Chondrocyte (in vitro differentiated cells): ENCODE measurements around the gene TNFRSF1B. TPM values are rescaled to one million over a fixed set of nuclear protein-coding genes. Genes with fewer than 3 reads are reported as not detected.

ENCODE experiments used
- DNase-seq: peaks from one replicate; pipeline ENCODE4 v3.0.0; 2021; ENCODE audit warnings: mixed read lengths, low spot score
- H3K27ac Mint-ChIP-seq: one replicate; pipeline ENCODE4 v1.8.0; 2021; ENCODE audit warnings: mild to moderate bottlenecking, moderate library complexity, mixed read lengths; ENCODE audit not compliant: unreplicated experiment
- H3K27me3 Mint-ChIP-seq: 2 replicates; pipeline ENCODE4 v1.8.0; 2021; ENCODE audit warnings: low read depth, mixed read lengths
- H3K36me3 Mint-ChIP-seq: 2 replicates; pipeline ENCODE4 v1.8.0; 2021; ENCODE audit warnings: low read depth, mixed read lengths
- H3K4me1 Mint-ChIP-seq: 2 replicates; pipeline ENCODE4 v1.8.0; 2021; ENCODE audit warnings: low read depth, mild to moderate bottlenecking, mixed read lengths
- H3K4me3 Mint-ChIP-seq: one replicate; pipeline ENCODE4 v1.8.0; 2021; ENCODE audit warnings: mild to moderate bottlenecking, moderate library complexity, mixed read lengths; ENCODE audit not compliant: unreplicated experiment
- H3K9me3 Mint-ChIP-seq: 2 replicates; pipeline ENCODE4 v1.8.0; 2021; ENCODE audit warnings: low read depth, mixed read lengths
- CTCF ChIP-seq: fragments of 200-600 bp; sonication (generic); IDR thresholded peaks from 2 replicates; pipeline ENCODE4 v1.5.0; 2021; ENCODE audit warnings: antibody characterized with exemption, mild to moderate bottlenecking, moderate library complexity
- total RNA-seq: library from RNA; stranded (reverse); gene quantifications from 3 replicates; pipeline ENCODE4 v1.2.1, GENCODE V29; 2021

Gene TNFRSF1B
- total RNA-seq, 1 donor from 2014 or later, result 0.22 TPM

- Mint-ChIP-seq H3K4me1 (peaks cover 11% of the 10 kb centered on the region), H3K4me3 (no peak overlapping the region), H3K27me3 (peaks cover 4% of the 10 kb centered on the region), H3K27ac (no peak overlapping the region), H3K9me3 (no peaks in the 10 kb centered on the region), H3K36me3 (no peaks in the 10 kb centered on the region)
- TF ChIP-seq CTCF, result no peak
- DNase-seq, result no peak
Measured at GRCh38 chr1:12142141-12142823, 24.5 kb upstream of the TNFRSF1B start.

- Mint-ChIP-seq H3K9me3 (no peaks in the 10 kb centered on the region), H3K27ac (peak overlapping the region; percentile 72), H3K36me3 (no peaks in the 10 kb centered on the region), H3K27me3 (peaks cover 4% of the 10 kb centered on the region), H3K4me3 (no peak overlapping the region), H3K4me1 (peaks cover 11% of the 10 kb centered on the region)
- no peak for TF ChIP-seq CTCF
- no peak for DNase-seq
Measured at GRCh38 chr1:12142891-12143630, 23.7 kb upstream of the TNFRSF1B start.

- peak; percentile 37 for TF ChIP-seq CTCF
- Mint-ChIP-seq H3K9me3 (no peaks in the 10 kb centered on the region), H3K4me3 (peak overlapping the region; percentile 45), H3K27me3 (peaks cover 4% of the 10 kb centered on the region), H3K36me3 (no peaks in the 10 kb centered on the region), H3K27ac (peak overlapping the region; percentile 72), H3K4me1 (peaks cover 11% of the 10 kb centered on the region)
- DNase-seq, result no peak
Measured at GRCh38 chr1:12143631-12144155, 23.1 kb upstream of the TNFRSF1B start.

- no peak for TF ChIP-seq CTCF
- H3K4me1 Mint-ChIP-seq, result peaks cover 11% of the 10 kb centered on the region
- H3K9me3 Mint-ChIP-seq, result no peaks in the 10 kb centered on the region
- H3K27ac Mint-ChIP-seq, result peak overlapping the region; percentile 72
- H3K36me3 Mint-ChIP-seq, result no peaks in the 10 kb centered on the region
- H3K27me3 Mint-ChIP-seq, result peaks cover 4% of the 10 kb centered on the region
- no peak overlapping the region for H3K4me3 Mint-ChIP-seq
- no peak for DNase-seq
Measured at GRCh38 chr1:12144236-12144635, 22.6 kb upstream of the TNFRSF1B start.

GRCh38 chr1:12144969-12145368 lies 21.8 kb upstream of the TNFRSF1B start:
- peaks cover 11% of the 10 kb centered on the region for H3K4me1 Mint-ChIP-seq
- no peak overlapping the region for H3K4me3 Mint-ChIP-seq
- peaks cover 1% of the 10 kb centered on the region for H3K36me3 Mint-ChIP-seq
- H3K27me3 Mint-ChIP-seq, result peaks cover 4% of the 10 kb centered on the region
- H3K27ac Mint-ChIP-seq, result no peak overlapping the region
- no peak for DNase-seq
- no peak for TF ChIP-seq CTCF
- H3K9me3 Mint-ChIP-seq, result peaks cover 3% of the 10 kb centered on the region
